ENCODE data around the gene TYMS. TPM values are rescaled to one million over a fixed set of nuclear protein-coding genes. Genes with fewer than 3 reads are reported as not detected.

Gene TYMS
- total and polyA plus RNA-seq, 2 donors (not counting 3 experiments of a cell fraction or from before 2014, with no cell fraction given), result 136 to 200 TPM

DNA sequence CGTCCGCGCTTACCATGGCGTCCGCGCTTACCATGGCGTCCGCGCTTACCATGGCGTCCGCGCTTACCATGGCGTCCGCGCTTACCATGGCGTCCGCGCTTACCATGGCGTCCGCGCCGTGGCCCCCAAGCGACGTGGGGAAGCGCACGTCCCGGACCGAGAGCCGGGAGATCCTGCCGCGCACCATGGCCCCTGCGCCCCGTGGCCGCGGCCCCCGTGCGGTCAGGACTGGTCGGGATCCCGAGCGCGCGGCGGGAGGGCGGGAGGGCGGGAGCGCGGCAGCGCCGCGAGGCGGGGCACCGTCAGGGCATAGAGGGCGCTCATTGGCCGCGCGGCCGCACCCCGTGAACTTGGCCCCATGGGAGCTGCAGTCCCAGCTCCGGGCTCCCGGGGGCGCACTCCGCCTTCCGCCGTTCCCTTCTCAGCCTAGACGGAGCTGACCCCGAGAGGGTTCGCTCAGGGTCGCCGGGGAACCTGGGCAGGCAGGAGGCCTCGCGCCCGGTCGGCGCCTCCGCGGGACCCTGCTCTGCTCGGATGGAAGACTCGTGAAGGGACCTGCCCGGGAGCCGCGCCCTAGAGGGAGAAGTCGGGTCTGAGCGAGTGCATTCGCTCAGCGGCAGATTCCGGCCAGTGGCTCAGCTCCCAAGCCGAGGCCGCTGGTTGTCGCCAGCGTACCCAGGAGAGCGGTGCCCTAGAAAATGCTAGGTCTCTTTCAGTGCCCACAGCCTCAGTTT lies 55.1 kb downstream of the TYMS start, which contains the start of gene ENOSF1:
TSS of gene ENOSF1 (minus strand) at position 230 of the 734 bp plus-strand sequence. CDS start at position 187, 43 bp downstream.
- intact Hi-C loops (cut with micrococcal nuclease), result loop anchor here (1.0 to 2.0 kb wide), 3 partner anchors 54 to 127 kb away; no protein-coding TSS in a partner anchor
- BruUV-seq (replicated peaks), result TSS peak; percentile 42
- H4K20me1 ChIP-seq (replicated peaks; ENCODE audit: control insufficient read depth, extremely low read depth, insufficient read depth, low read length), result no peaks in the 10 kb centered on the region
- H3K9me3 ChIP-seq (replicated peaks; ENCODE audit: control insufficient read depth, insufficient read depth, low read length), result no peaks in the 10 kb centered on the region
- H3K4me1 ChIP-seq (ENCODE audit: control insufficient read depth, extremely low read depth, insufficient read depth, low read length), result peaks cover 5% of the 10 kb centered on the region
- peak within 1 kb of the TSS; percentile 49 for H3K27ac ChIP-seq (ENCODE audit: insufficient read depth, low read depth, low read length)
- ChIA-PET CTCF (interaction anchor here (0.6 to 2.1 kb wide), 27 partner anchors 8 to 460 kb away, joined by 3 to 33 read pairs (median 5); partner anchors contain the start of genes THOC1 and TYMS), POLR2A (interaction anchor here (0.6 to 1.3 kb wide), 3 partner anchors 9 to 118 kb away, joined by 3 to 6 read pairs (median 4); no protein-coding TSS in a partner anchor)
- dilution Hi-C loops (cut with MboI; ENCODE audit: extremely low pct_ligation_motif_present, low sequenced_read_pairs), result no loop called here
- H3K79me2 ChIP-seq (ENCODE audit: control insufficient read depth, insufficient read depth, low read length), result peaks cover 36% of the 10 kb centered on the region
- peak; percentile 84 for DNase-seq (ENCODE audit: low read depth, low spot score)
- peak within 1 kb of the TSS; percentile 74 for H2AFZ ChIP-seq (ENCODE audit: low read depth, low read length)
- H3K36me3 ChIP-seq (ENCODE audit: control insufficient read depth in 2 of 2, extremely low read depth in 1 of 2, insufficient read depth in 2 of 2, low read length in 2 of 2), result peaks cover 2 to 3% of the 10 kb centered on the region in 2 experiments
- peak within 1 kb of the TSS; percentile 72 for H3K9ac ChIP-seq (replicated peaks; ENCODE audit: extremely low read depth, insufficient read depth, low read length)
- H3K4me3 ChIP-seq (replicated peaks in 1 of 3; ENCODE audit: insufficient read depth in 1 of 3, low read depth in 1 of 3, low read length in 3 of 3), result peak within 1 kb of the TSS; percentile 74 to 84 (median 82)
- no peaks in the 10 kb centered on the region for H3K9me1 ChIP-seq (replicated peaks; ENCODE audit: control insufficient read depth, extremely low read depth, insufficient read depth, low read length)
- H3K27me3 ChIP-seq (ENCODE audit: control insufficient read depth in 2 of 2, insufficient read depth in 2 of 2, low read length in 2 of 2), result no peaks in the 10 kb centered on the region
- H3K4me2 ChIP-seq (ENCODE audit: insufficient read depth, low read length), result peak within 1 kb of the TSS; percentile 79
- no peak for FAIRE-seq
- no peak for TF ChIP-seq MYC (IDR thresholded peaks at IDR 0.05; ENCODE audit: low read depth, low read length)
- no peak for TF ChIP-seq FOS (IDR thresholded peaks at IDR 0.05; ENCODE audit: borderline replicate concordance, insufficient read depth, low read length)
- TF ChIP-seq POLR2A (IDR thresholded peaks at IDR 0.05; ENCODE audit: low read depth, low read length), result peak; percentile 51
- peak; percentile 82 for TF ChIP-seq POLR2AphosphoS5 (IDR thresholded peaks at IDR 0.05; ENCODE audit: insufficient read depth, low read depth, low read length)
- TF ChIP-seq GATA2 (IDR thresholded peaks at IDR 0.05; ENCODE audit: insufficient read depth, insufficient read length, low read depth, low read length), result no peak
- TF ChIP-seq, protein P1, sequence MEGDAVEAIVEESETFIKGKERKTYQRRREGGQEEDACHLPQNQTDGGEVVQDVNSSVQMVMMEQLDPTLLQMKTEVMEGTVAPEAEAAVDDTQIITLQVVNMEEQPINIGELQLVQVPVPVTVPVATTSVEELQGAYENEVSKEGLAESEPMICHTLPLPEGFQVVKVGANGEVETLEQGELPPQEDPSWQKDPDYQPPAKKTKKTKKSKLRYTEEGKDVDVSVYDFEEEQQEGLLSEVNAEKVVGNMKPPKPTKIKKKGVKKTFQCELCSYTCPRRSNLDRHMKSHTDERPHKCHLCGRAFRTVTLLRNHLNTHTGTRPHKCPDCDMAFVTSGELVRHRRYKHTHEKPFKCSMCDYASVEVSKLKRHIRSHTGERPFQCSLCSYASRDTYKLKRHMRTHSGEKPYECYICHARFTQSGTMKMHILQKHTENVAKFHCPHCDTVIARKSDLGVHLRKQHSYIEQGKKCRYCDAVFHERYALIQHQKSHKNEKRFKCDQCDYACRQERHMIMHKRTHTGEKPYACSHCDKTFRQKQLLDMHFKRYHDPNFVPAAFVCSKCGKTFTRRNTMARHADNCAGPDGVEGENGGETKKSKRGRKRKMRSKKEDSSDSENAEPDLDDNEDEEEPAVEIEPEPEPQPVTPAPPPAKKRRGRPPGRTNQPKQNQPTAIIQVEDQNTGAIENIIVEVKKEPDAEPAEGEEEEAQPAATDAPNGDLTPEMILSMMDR (IDR thresholded peaks at IDR 0.05; ENCODE audit: extremely low read depth in 1 of 2, insufficient read depth in 1 of 2, low read depth in 1 of 2, low read length in 2 of 2), result peak; percentile 72 to 92
- no peak for TF ChIP-seq MAX (IDR thresholded peaks at IDR 0.05; ENCODE audit: insufficient read depth, insufficient read length)
